Measurements from ENCODE around the gene RUVBL2.

- TF ChIP-seq CTCF (IDR thresholded peaks at IDR 0.05) (no peak), POLR2A (IDR thresholded peaks at IDR 0.05) (no peak)
Observed at GRCh38 chr19:48982280-48982679, 11.4 kb upstream of the RUVBL2 start.
